NCI-H2107 treated with DMSO at 0.1 percent for 48 hours (cell line): ENCODE results near the gene SLC32A1.

Source experiments
- DNase-seq: peaks from one replicate; lab custom pipeline; 2025; ENCODE audit not compliant: unreplicated experiment; lab: John Stamatoyannopoulos, UW

Gene SLC32A1

GRCh38 chr20:38725148-38725901 is 1.0 kb downstream of the SLC32A1 start:
- no peak for DNase-seq

- no peak for DNase-seq
Measured at GRCh38 chr20:38725931-38726803, 1.9 kb downstream of the SLC32A1 start.

- DNase-seq: no peak
Measured at GRCh38 chr20:38726804-38727606, 2.7 kb downstream of the SLC32A1 start.

GRCh38 chr20:38727607-38728190 is 3.4 kb downstream of the SLC32A1 start:
- DNase-seq: no peak

DNA sequence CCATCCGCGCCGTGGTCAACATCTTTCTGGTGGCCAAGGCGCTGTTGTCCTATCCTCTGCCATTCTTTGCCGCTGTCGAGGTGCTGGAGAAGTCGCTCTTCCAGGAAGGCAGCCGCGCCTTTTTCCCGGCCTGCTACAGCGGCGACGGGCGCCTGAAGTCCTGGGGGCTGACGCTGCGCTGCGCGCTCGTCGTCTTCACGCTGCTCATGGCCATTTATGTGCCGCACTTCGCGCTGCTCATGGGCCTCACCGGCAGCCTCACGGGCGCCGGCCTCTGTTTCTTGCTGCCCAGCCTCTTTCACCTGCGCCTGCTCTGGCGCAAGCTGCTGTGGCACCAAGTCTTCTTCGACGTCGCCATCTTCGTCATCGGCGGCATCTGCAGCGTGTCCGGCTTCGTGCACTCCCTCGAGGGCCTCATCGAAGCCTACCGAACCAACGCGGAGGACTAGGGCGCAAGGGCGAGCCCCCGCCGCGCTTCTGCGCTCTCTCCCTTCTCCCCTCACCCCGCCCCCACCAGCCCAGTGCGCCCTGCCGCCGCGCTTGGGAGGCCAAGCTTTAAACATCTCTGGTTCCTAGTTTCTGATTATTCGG is 4.0 kb downstream of the SLC32A1 start:
- no peak for DNase-seq

DNA sequence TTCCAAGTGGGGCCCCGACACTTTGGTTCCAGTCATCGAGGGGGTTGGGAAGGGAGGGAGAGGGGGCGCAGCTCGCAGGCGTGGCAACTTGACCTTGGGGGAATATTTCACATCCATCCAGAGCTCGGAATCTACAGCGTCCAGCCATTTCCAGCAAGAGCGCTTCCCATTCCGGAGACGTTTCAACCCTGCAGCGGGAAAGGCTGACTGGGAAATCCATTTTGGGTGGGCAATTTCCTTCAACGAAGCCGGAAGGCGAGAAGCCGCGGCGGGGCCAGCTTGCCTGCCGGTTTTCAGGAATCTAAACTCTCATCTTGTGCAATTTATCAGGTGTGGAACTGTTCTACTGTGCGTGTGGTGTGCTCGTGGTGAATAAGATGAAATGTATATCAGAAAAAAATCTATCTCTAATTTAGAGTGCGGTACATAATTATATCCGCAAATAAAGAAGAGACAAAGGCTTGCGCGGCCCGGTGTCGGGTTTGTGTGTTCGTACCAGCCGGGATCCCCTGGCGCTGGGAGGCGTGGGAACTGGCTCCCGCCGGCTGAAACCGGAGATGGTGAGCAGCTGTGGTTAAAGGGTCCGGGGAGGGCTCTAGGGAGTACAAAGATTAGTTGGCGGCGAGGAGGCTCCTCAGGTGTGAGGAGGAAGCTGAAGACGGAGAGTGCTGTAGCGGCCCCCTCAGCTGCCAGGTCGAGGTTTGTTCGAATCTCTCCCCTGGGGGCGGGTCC is 4.8 kb downstream of the SLC32A1 start:
- peak; percentile 61 for DNase-seq

DNA sequence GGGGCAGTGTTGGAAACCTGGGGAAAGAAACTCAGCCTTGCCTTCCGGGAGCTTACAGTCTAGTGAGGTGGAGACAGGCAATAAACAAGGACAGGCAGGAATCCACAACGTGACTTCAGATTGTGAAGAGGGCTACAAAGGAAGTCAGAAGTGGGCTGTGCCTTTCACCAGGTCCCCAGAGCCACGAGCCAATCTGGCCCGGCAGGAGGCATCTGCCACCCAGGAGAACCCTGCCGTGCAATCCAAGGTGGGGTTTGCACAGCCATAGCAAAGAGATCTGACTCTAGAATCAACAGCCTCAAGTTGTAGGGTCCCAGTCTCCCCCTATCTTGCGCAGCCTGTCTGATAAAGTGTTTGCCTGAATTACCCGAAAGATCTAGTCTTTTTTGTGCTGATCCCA is 5.5 kb downstream of the SLC32A1 start:
- DNase-seq: no peak

DNA sequence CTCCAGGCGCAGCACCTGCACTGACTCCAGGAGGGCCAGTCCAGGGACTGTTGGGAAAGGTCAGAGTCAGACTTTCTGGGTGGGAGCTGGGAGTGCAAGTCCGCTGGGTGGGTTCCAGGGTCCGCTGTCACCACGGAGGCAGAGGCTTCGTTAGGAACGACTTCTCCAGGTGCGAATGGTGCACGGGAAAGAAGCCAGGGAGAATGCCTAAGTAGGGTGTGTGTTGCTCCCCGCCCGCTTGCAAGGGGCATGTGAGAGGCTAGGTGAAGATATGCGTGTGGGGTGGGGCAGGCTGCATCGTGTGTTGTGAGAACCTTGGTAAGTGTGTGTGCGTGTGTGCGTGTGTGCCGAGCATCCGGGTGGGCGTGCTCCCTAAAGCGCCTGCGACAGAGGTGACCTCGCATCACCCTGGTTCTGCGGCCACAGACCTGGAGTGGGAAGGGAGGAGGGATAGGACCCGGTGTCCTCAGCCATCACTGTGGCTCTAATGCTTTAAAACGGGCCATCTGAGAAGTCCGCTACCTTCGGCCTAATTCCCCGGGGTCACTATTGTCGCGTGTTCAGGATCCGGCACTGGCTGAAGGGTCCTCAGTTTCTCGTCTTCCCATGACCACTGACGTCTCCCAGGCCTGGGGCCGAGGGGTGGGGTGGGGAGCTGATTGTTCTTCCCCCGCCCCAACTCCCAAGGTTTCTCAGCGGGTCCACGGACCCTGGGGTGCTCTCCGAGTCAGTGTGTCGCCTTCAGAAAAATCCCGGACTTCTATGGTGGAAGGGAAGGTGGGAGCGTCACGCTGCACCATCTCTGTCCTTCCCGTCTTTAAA is 6.1 kb downstream of the SLC32A1 start:
- DNase-seq: no peak

DNA sequence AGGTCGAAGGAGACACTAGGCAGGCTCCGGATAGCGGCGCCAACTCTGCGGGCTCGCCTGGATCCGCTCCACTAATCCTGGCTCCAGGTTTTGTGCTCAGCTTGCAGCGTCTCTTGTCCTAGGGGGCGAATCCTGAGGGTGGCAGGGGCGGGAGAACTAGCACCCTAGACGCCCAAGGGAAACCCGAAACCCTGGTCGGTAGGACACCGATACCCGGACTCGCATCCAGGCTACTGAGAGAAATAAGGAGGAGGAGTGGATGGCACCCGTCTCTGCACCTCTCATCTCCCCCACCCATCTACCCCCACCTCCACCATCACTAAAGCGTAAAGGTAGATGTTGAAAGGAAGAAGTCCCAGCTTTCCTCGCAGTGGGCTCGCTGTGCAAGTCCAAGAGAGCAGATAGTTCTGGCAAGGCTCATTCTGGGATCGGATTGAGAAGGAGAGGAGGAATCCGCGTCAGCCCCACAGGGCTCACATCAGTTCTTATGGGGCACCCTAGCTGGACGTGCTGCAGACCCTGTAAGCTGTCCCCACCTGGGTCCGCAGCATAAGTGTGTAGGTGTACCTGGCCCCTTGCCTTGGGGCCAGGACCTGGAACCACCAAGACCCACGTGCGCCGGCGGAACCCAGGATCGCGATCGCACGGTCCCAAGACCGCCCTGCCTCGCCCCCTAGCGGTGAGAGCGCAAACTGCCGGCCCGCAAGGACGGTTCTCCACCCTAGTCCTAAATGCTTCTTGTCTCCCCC is 6.9 kb downstream of the SLC32A1 start:
- DNase-seq: peak; percentile 24

DNA sequence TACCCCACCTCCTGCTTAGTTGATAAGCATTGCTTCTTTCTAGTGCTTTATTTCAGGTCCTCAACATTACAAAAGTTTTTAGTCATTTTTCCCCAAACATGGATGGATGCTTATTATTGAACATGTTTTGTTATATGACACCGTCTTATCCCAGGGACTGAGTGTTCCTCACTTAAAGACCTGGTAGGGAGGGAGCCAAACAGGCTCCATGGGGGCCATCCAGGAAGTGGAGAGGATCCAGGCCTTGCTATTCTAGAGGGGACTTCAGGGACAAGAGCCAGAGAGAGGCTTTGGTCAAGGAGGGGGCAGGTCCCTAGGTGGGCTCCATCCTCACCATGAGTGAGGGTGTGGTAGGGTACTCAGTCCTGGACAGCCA is 7.4 kb downstream of the SLC32A1 start:
- DNase-seq: no peak

DNA sequence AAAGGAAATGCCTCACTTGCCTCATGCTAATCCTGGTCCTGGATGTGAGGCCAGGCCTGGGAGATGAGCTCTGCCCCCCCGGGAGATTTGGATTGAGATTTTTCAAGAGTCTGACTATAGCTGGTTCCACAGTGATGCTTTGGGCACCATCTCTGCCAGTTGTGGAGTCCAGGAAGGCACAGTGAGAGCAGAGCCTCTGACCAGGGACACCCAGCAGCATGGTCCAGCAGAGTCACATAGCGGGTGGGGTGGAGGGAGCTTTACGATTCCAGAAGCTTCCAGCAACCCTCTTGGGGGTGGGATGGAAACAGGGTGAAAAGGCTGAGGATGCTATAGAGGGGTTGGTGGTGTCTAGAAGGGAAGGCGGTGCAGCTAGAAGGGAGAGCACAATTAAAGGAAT is 8.7 kb downstream of the SLC32A1 start:
- DNase-seq: no peak

DNA sequence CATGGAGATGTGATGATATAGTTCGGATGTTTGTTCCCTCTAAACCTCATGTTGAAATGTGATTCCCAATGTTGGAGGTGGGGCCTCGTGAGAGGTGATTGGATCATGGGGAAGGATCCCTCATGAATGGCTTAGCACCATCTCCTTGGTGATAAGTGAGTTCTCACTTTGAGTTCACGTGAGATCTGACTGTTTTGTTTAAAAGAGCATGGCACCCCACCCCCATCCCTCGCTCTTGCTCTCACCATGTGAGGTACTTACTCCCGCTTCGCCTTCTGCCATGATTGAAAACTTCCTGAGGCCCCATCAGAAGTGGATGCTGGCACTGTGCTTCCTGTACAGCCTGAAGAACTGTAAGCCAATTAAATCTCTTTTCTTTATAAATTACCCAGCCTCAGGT is 10.9 kb downstream of the SLC32A1 start:
- no peak for DNase-seq

DNA sequence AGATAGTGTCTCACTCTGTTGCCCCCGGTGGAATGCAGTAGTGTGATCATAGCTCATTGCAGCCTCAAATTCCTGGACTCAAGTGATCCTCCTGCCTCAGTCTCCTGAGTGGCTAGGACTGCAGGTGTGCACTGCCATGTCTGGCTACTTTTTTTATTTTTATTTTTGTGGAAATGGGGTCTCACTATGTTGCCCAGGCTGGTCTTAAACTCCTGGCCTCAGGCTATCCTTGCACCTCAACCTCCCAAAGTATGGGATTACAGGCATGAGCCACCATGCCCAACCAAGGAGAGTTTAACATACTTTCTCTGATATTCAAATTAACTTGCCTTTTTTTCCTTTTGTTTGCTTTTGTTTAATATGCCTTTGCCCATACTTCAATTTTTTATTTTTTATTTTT is 13.6 kb downstream of the SLC32A1 start:
- no peak for DNase-seq

GRCh38 chr20:38745757-38746156 is 21.5 kb downstream of the SLC32A1 start:
- no peak for DNase-seq

DNA sequence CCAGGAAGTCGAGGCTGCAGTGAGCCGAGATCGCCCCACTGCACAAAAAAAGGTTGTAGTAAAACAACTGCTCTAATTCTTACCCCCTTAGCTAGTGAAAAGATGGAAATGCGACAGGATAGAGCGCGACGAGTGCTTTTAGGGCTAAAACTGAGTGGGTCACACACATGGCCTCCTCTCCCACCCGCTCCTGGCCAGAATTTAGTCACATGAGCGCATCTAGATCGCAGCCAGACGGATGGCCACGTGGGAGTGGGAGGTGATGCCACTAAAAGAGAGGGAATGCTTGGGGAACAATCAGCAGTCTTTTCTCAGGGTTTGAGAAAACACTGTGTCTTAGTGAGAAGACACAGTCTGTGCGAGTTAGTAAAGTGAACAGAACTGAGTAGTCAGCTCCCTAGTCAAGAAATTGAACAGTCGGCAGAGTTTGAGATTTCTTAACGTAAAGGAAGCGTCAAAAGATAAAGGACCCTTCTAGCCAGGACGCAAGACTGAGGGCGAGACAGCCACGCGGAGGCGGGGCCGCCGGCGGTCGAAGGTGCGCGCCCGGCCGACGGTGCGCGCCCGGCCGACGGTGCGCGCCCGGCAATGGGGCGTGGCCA is 23.3 kb downstream of the SLC32A1 start:
- DNase-seq: no peak

GRCh38 chr20:38748097-38748860 is 24.0 kb downstream of the SLC32A1 start, which contains the start of gene ACTR5:
Gene ACTR5, plus strand, starts transcription at chr20:38748460. Its CDS starts 19 bp downstream, at chr20:38748479.
- DNase-seq: peak; percentile 47

DNA sequence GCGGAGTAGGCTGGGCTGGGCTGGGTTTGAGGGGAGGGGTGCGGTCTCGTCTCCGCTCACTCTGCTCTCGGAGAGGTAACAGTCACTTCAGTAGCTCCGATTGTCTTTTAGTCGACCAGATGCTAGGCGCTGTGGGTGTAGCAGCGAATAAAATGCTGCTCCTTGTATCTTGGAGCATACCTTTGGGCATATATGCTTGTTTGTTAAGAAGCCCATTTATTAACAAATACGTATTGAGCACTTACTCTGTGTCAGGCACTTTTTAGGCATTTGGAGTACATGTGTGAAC is 24.5 kb downstream of the SLC32A1 start:
- DNase-seq: no peak
